Sigmoid colon (tissue), 4 donors: Measurements from ENCODE around the gene URGCP.

Source experiments
- CTCF ChIP-seq, 4 experiments: fragments of 450-650 bp in 3 of 4; fragments of 200-600 bp in 1 of 4; IDR thresholded peaks; one replicate each; pipeline ENCODE4 v1.5.1; 2016 to 2019; ENCODE audit warnings: antibody characterized with exemption in 4 of 4, mild to moderate bottlenecking in 3 of 4, moderate library complexity in 2 of 4
- EP300 ChIP-seq, 4 donors: sonication (generic); formaldehyde crosslinking; IDR thresholded peaks; one replicate each; pipeline ENCODE4 v1.6.1; 2017; ENCODE audit warnings: antibody characterized with exemption in 4 of 4
- POLR2A ChIP-seq, 2 donors: fragments of 450-650 bp; IDR thresholded peaks; one replicate each; pipeline ENCODE4 v1.6.1; 2016; ENCODE audit warnings: antibody characterized with exemption in 2 of 2, mild to moderate bottlenecking in 2 of 2, moderate library complexity in 2 of 2
- POLR2AphosphoS5 ChIP-seq, 4 donors: sonication (generic); formaldehyde crosslinking; IDR thresholded peaks; one replicate each; pipeline ENCODE4 v1.6.1; 2017; ENCODE audit warnings: antibody characterized with exemption in 4 of 4

GRCh38 chr7:43890468-43890867, 15.9 kb downstream of the URGCP start:
- TF ChIP-seq EP300 (IDR thresholded peaks at IDR 0.05) (no peak), POLR2A (IDR thresholded peaks at IDR 0.05) (no peak), CTCF (IDR thresholded peaks at IDR 0.05) (no peak), POLR2AphosphoS5 (IDR thresholded peaks at IDR 0.05) (no peak)
